Measurements from ENCODE around the gene BRINP1. TPM values are rescaled to one million over a fixed set of nuclear protein-coding genes. Genes with fewer than 3 reads are reported as not detected.

BRINP1 gene
- total RNA-seq, 2 experiments from 2014 or later = not detected

GRCh38 chr9:119343059-119343990 is 25.9 kb downstream of the BRINP1 start:
- POLR2A ChIA-PET = no interaction called here
- no TSS peak for BruUV-seq (replicated peaks)

GRCh38 chr9:119339056-119339455 is 30.2 kb downstream of the BRINP1 start:
- no peaks in the 10 kb centered on the region for H3K36me3 ChIP-seq (ENCODE audit: insufficient read depth, low read length)
- no peak for DNase-seq (ENCODE audit: low spot score)
- TF ChIP-seq CTCF (conservative IDR thresholded peaks at IDR 0.05; ENCODE audit: low read length) (no peak), EZH2phosphoT487 (IDR thresholded peaks at IDR 0.05; ENCODE audit: borderline replicate concordance, low read depth, low read length) (no peak)
- no peak overlapping the region for H3K4me2 ChIP-seq (ENCODE audit: low read length)
- ChIA-PET POLR2A (no interaction called here), CTCF (ENCODE audit: unreplicated experiment) (no interaction called here)
- intact Hi-C loops (cut with micrococcal nuclease; ENCODE audit: unreplicated experiment) = no loop called here
- H3K4me3 ChIP-seq (ENCODE audit: low read depth, low read length, poor library complexity, severe bottlenecking) = no peak overlapping the region
- no peaks in the 10 kb centered on the region for H3K9me3 ChIP-seq (ENCODE audit: low read length)
- H3K27ac ChIP-seq (ENCODE audit: low read depth, low read length, poor library complexity, severe bottlenecking) = no peak overlapping the region
- BruUV-seq (replicated peaks) = no TSS peak
- no peak overlapping the region for H2AFZ ChIP-seq (ENCODE audit: low read length)
- H3K9me2 ChIP-seq (ENCODE audit: insufficient read depth, low read length) = no peaks in the 10 kb centered on the region
- H4K20me1 ChIP-seq (ENCODE audit: insufficient read depth, low read length) = no peaks in the 10 kb centered on the region
- no peaks in the 10 kb centered on the region for H3K4me1 ChIP-seq (ENCODE audit: insufficient read depth, low read length, poor library complexity, severe bottlenecking)
- no peaks in the 10 kb centered on the region for H3K79me2 ChIP-seq (ENCODE audit: insufficient read depth, low read depth, low read length)

More at GRCh38 chr9:119343059-119343990, 25.9 kb downstream of the BRINP1 start:
- H3K4me3 ChIP-seq (ENCODE audit: low read depth, low read length, poor library complexity, severe bottlenecking) = no peak overlapping the region
- no peaks in the 10 kb centered on the region for H3K9me2 ChIP-seq (ENCODE audit: insufficient read depth, low read length)
- no peaks in the 10 kb centered on the region for H3K79me2 ChIP-seq (ENCODE audit: insufficient read depth, low read depth, low read length)
- H3K36me3 ChIP-seq (ENCODE audit: insufficient read depth, low read length) = no peaks in the 10 kb centered on the region
- no peaks in the 10 kb centered on the region for H3K4me1 ChIP-seq (ENCODE audit: insufficient read depth, low read length, poor library complexity, severe bottlenecking)
- no peaks in the 10 kb centered on the region for H4K20me1 ChIP-seq (ENCODE audit: insufficient read depth, low read length)
- no peak overlapping the region for H3K4me2 ChIP-seq (ENCODE audit: low read length)
- intact Hi-C loops (cut with micrococcal nuclease; ENCODE audit: unreplicated experiment) = no loop called here
- TF ChIP-seq CTCF (conservative IDR thresholded peaks at IDR 0.05; ENCODE audit: low read length) = no peak
- H2AFZ ChIP-seq (ENCODE audit: low read length) = no peak overlapping the region
- CTCF ChIA-PET (ENCODE audit: unreplicated experiment) = no interaction called here
- H3K9me3 ChIP-seq (ENCODE audit: low read length) = no peaks in the 10 kb centered on the region
- H3K27ac ChIP-seq (ENCODE audit: low read depth, low read length, poor library complexity, severe bottlenecking) = no peak overlapping the region
- DNase-seq (ENCODE audit: low spot score) = no peak

GRCh38 chr9:119337573-119337972 is 31.7 kb downstream of the BRINP1 start:
- no peaks in the 10 kb centered on the region for H3K9me3 ChIP-seq (ENCODE audit: low read length)
- intact Hi-C loops (cut with micrococcal nuclease; ENCODE audit: unreplicated experiment) = no loop called here
- H3K27ac ChIP-seq (ENCODE audit: low read depth, low read length, poor library complexity, severe bottlenecking) = no peak overlapping the region
- ChIA-PET POLR2A (no interaction called here), CTCF (ENCODE audit: unreplicated experiment) (no interaction called here)
- H4K20me1 ChIP-seq (ENCODE audit: insufficient read depth, low read length) = no peaks in the 10 kb centered on the region
- H3K9me2 ChIP-seq (ENCODE audit: insufficient read depth, low read length) = no peaks in the 10 kb centered on the region
- TF ChIP-seq CTCF (conservative IDR thresholded peaks at IDR 0.05; ENCODE audit: low read length) = no peak
- TF ChIP-seq EZH2phosphoT487 (IDR thresholded peaks at IDR 0.05; ENCODE audit: borderline replicate concordance, low read depth, low read length) = no peak
- no peak overlapping the region for H3K4me2 ChIP-seq (ENCODE audit: low read length)
- H3K79me2 ChIP-seq (ENCODE audit: insufficient read depth, low read depth, low read length) = no peaks in the 10 kb centered on the region
- no peaks in the 10 kb centered on the region for H3K36me3 ChIP-seq (ENCODE audit: insufficient read depth, low read length)
- no peak overlapping the region for H2AFZ ChIP-seq (ENCODE audit: low read length)
- no TSS peak for BruUV-seq (replicated peaks)
- H3K4me3 ChIP-seq (ENCODE audit: low read depth, low read length, poor library complexity, severe bottlenecking) = no peak overlapping the region
- no peaks in the 10 kb centered on the region for H3K4me1 ChIP-seq (ENCODE audit: insufficient read depth, low read length, poor library complexity, severe bottlenecking)
- DNase-seq (ENCODE audit: low spot score) = no peak

Data from OCI-LY7 (cell line).